Fibroblast of lung (primary cell): ENCODE data around the gene OR1N2. TPM values are rescaled to one million over a fixed set of nuclear protein-coding genes. Genes with fewer than 3 reads are reported as not detected.

ENCODE experiments used
- DNase-seq, 2 donors: peaks; one replicate each; pipeline versions ENCODE4 v3.0.0 to v3.0.0-alpha.2; 2010; ENCODE audit warnings: low read depth in 2 of 2
- H2AFZ ChIP-seq: 2 replicates; pipeline ENCODE4 v1.5.1; 2012; ENCODE audit warnings: low read length, control low read depth, inconsistent platforms
- H3K27ac ChIP-seq: 2 replicates; pipeline ENCODE4 v1.5.1; 2011; ENCODE audit warnings: low read length, control low read depth; ENCODE audit not compliant: insufficient read depth
- H3K27me3 ChIP-seq: 2 replicates; pipeline ENCODE4 v1.5.1; 2011; ENCODE audit warnings: mild to moderate bottlenecking, low read length; ENCODE audit not compliant: control insufficient read depth, insufficient read depth
- H3K36me3 ChIP-seq: 2 replicates; pipeline ENCODE4 v1.5.1; 2011; ENCODE audit warnings: low read length; ENCODE audit not compliant: control insufficient read depth, insufficient read depth
- H3K4me1 ChIP-seq: 2 replicates; pipeline ENCODE4 v1.5.1; 2011; ENCODE audit warnings: low read length; ENCODE audit not compliant: control insufficient read depth, insufficient read depth; ENCODE audit errors: extremely low read depth
- H3K4me2 ChIP-seq: 2 replicates; pipeline ENCODE4 v1.5.1; 2011; ENCODE audit warnings: low read length, control low read depth; ENCODE audit not compliant: insufficient read depth; ENCODE audit errors: extremely low read depth
- H3K4me3 ChIP-seq, 4 experiments: fragments of 200-600 bp in 1 of 4; sonication (generic) in 1 of 4; replicated peaks in 1 of 4; 2 replicates each; pipeline ENCODE4 v1.5.1; 2011 to 2016; ENCODE audit warnings: low read length in 4 of 4, low read depth in 3 of 4, mild to moderate bottlenecking in 3 of 4, control low read depth in 2 of 4, inconsistent platforms in 1 of 4, mixed read lengths in 1 of 4; ENCODE audit not compliant: insufficient read depth in 1 of 4; ENCODE audit errors: control extremely low read depth in 1 of 4
- H3K79me2 ChIP-seq: 2 replicates; pipeline ENCODE4 v1.5.1; 2012; ENCODE audit warnings: mild to moderate bottlenecking, low read length, inconsistent platforms; ENCODE audit not compliant: control insufficient read depth, insufficient read depth
- H3K9ac ChIP-seq: 2 replicates; pipeline ENCODE4 v1.5.1; 2011; ENCODE audit warnings: mild to moderate bottlenecking, low read length, control low read depth; ENCODE audit not compliant: insufficient read depth
- H3K9me3 ChIP-seq: 2 replicates; pipeline ENCODE4 v1.5.1; 2012; ENCODE audit warnings: low read depth, low read length; ENCODE audit not compliant: control insufficient read depth, insufficient read depth
- H4K20me1 ChIP-seq: 2 replicates; pipeline ENCODE4 v1.5.1; 2011; ENCODE audit warnings: low read length; ENCODE audit not compliant: control insufficient read depth, insufficient read depth; ENCODE audit errors: extremely low read depth
- CTCF ChIP-seq, 2 donors: IDR thresholded peaks in 1 of 2; conservative IDR thresholded peaks in 1 of 2; 1 replicate in 1 of 2; 2 replicates in 1 of 2; pipeline ENCODE4 v1.5.1; 2011 to 2012; ENCODE audit warnings: low read length in 2 of 2, control low read depth in 1 of 2, inconsistent platforms in 1 of 2, low read depth in 1 of 2, mild to moderate bottlenecking in 1 of 2
- EZH2 ChIP-seq: IDR thresholded peaks from 2 replicates; pipeline ENCODE4 v1.5.1; 2012; ENCODE audit warnings: low read length, control low read depth, mild to moderate bottlenecking; ENCODE audit errors: missing control alignments
- polyA plus RNA-seq, 2 donors: library from polyadenylated mRNA; depleted of rRNA in 1 of 2; stranded (reverse) in 1 of 2; unstranded in 1 of 2; fragments of >200 nt; gene quantifications; 2 replicates each; pipeline ENCODE4 v1.2.1, GENCODE V29; 2011 to 2012; ENCODE audit warnings: missing spikeins in 1 of 2
- total RNA-seq: library from RNA; depleted of rRNA; stranded (reverse); fragments of >200 nt; gene quantifications from 2 replicates; pipeline ENCODE4 v1.2.1, GENCODE V29; 2014

OR1N2 gene
- total and polyA plus RNA-seq, 2 donors (not counting 1 experiment from before 2014, with no cell fraction given), result not detected

GRCh38 chr9:122546196-122546595 lies 6.7 kb upstream of the OR1N2 start:
- H3K4me2 ChIP-seq, result no peak overlapping the region
- DNase-seq, result no peak
- TF ChIP-seq CTCF (conservative IDR thresholded peaks at IDR 0.05 in 1 of 2, IDR thresholded peaks at IDR 0.05 in 1 of 2; ENCODE audit: low read depth in 1 of 2, low read length in 2 of 2) (no peak), EZH2 (no peak)

GRCh38 chr9:122551371-122551770 lies 1.5 kb upstream of the OR1N2 start:
- no peaks in the 10 kb centered on the region for H4K20me1 ChIP-seq
- H2AFZ ChIP-seq, result no peak overlapping the region

More at GRCh38 chr9:122546196-122546595, 6.7 kb upstream of the OR1N2 start:
- Histone ChIP-seq H3K4me3 (no peak overlapping the region), H3K4me1 (no peaks in the 10 kb centered on the region), H3K9me3 (no peaks in the 10 kb centered on the region), H3K27ac (no peak overlapping the region), H3K9ac (no peak overlapping the region), H3K27me3 (no peaks in the 10 kb centered on the region), H3K36me3 (no peaks in the 10 kb centered on the region), H4K20me1 (no peaks in the 10 kb centered on the region), H3K79me2 (no peaks in the 10 kb centered on the region), H2AFZ (no peak overlapping the region)

GRCh38 chr9:122561446-122561845 lies 8.5 kb downstream of the OR1N2 start:
- no peaks in the 10 kb centered on the region for H4K20me1 ChIP-seq
- TF ChIP-seq CTCF (conservative IDR thresholded peaks at IDR 0.05 in 1 of 2, IDR thresholded peaks at IDR 0.05 in 1 of 2; ENCODE audit: low read depth in 1 of 2, low read length in 2 of 2), result no peak
- no peak for TF ChIP-seq EZH2
- no peaks in the 10 kb centered on the region for H3K4me1 ChIP-seq
- H3K27ac ChIP-seq, result no peak overlapping the region
- no peak overlapping the region for H2AFZ ChIP-seq
- H3K4me2 ChIP-seq, result no peak overlapping the region
- H3K4me3 ChIP-seq, result no peak overlapping the region
- H3K9ac ChIP-seq, result no peak overlapping the region
- H3K27me3 ChIP-seq, result no peaks in the 10 kb centered on the region
- H3K36me3 ChIP-seq, result no peaks in the 10 kb centered on the region
- H3K9me3 ChIP-seq, result no peaks in the 10 kb centered on the region
- no peaks in the 10 kb centered on the region for H3K79me2 ChIP-seq
- no peak for DNase-seq

More at GRCh38 chr9:122551371-122551770, 1.5 kb upstream of the OR1N2 start:
- no peak overlapping the region for H3K4me3 ChIP-seq
- H3K27ac ChIP-seq, result no peak overlapping the region
- H3K9ac ChIP-seq, result no peak overlapping the region
- H3K27me3 ChIP-seq, result no peaks in the 10 kb centered on the region
- no peak for DNase-seq
- no peak for TF ChIP-seq CTCF (conservative IDR thresholded peaks at IDR 0.05 in 1 of 2, IDR thresholded peaks at IDR 0.05 in 1 of 2; ENCODE audit: low read depth in 1 of 2, low read length in 2 of 2)
- TF ChIP-seq EZH2, result no peak
- H3K79me2 ChIP-seq, result no peaks in the 10 kb centered on the region
- no peaks in the 10 kb centered on the region for H3K4me1 ChIP-seq
- H3K9me3 ChIP-seq, result no peaks in the 10 kb centered on the region
- no peaks in the 10 kb centered on the region for H3K36me3 ChIP-seq
- H3K4me2 ChIP-seq, result no peak overlapping the region
